HepG2 (cell line): ENCODE measurements around the gene ST6GALNAC2. TPM values are rescaled to one million over a fixed set of nuclear protein-coding genes. Genes with fewer than 3 reads are reported as not detected.
A peak's percentile ranks its signal among the peaks of the same experiment; 100 is the strongest.

ENCODE experiments used
- FLYWCH1 ChIP-seq: sonication (generic); formaldehyde crosslinking; IDR thresholded peaks from 2 replicates; pipeline ENCODE4 v1.8.1; 2023; ENCODE audit warnings: mild to moderate bottlenecking, missing genetic modification reagents
- HIVEP1 ChIP-seq: sonication (generic); formaldehyde crosslinking; IDR thresholded peaks from 2 replicates; pipeline ENCODE4 v1.4.0; 2020; ENCODE audit warnings: mild to moderate bottlenecking, missing genetic modification reagents
- KLF6 ChIP-seq: IDR thresholded peaks from 2 replicates; pipeline ENCODE4 v1.8.0; 2016; ENCODE audit warnings: missing biosample characterization, missing genetic modification reagents
- MIER3 ChIP-seq: IDR thresholded peaks from 2 replicates; pipeline ENCODE4 v1.6.1; 2016; ENCODE audit warnings: missing compliant biosample characterization, borderline replicate concordance
- SNAI1 ChIP-seq: sonication (generic); formaldehyde crosslinking; IDR thresholded peaks from 2 replicates; pipeline ENCODE4 v1.5.0; 2020; ENCODE audit warnings: mild to moderate bottlenecking, missing genetic modification reagents, borderline replicate concordance
- TCF7 ChIP-seq: sonication (generic); IDR thresholded peaks from 2 replicates; pipeline ENCODE4 v1.6.1; 2016; ENCODE audit warnings: antibody characterized with exemption, low read depth
- TIGD3 ChIP-seq: sonication (generic); formaldehyde crosslinking; IDR thresholded peaks from 2 replicates; pipeline ENCODE4 v1.5.1; 2020; ENCODE audit warnings: mild to moderate bottlenecking, missing genetic modification reagents, borderline replicate concordance
- TMF1 ChIP-seq: sonication (generic); formaldehyde crosslinking; IDR thresholded peaks from 2 replicates; pipeline ENCODE4 v1.8.1; 2022; ENCODE audit warnings: low read depth, missing genetic modification reagents
- ZBTB33 ChIP-seq: sonication (generic); formaldehyde crosslinking; IDR thresholded peaks from 2 replicates; pipeline ENCODE4 v1.4.0; 2020; ENCODE audit warnings: missing genetic modification reagents
- ZFP41 ChIP-seq: sonication (generic); formaldehyde crosslinking; IDR thresholded peaks from 2 replicates; pipeline ENCODE4 v1.4.0; 2020; ENCODE audit warnings: mild to moderate bottlenecking, missing genetic modification reagents, borderline replicate concordance
- ZNF414 ChIP-seq: sonication (generic); formaldehyde crosslinking; IDR thresholded peaks from 2 replicates; pipeline ENCODE4 v1.5.0; 2020; ENCODE audit warnings: missing genetic modification reagents
- ZNF556 ChIP-seq: sonication (generic); formaldehyde crosslinking; IDR thresholded peaks from 2 replicates; pipeline ENCODE4 v1.4.0; 2020; ENCODE audit warnings: mild to moderate bottlenecking, missing genetic modification reagents, borderline replicate concordance
- ZNF652 ChIP-seq: IDR thresholded peaks from 2 replicates; pipeline ENCODE4 v1.6.1; 2016; ENCODE audit warnings: low read depth, borderline replicate concordance
- ZNF670 ChIP-seq: sonication (generic); formaldehyde crosslinking; IDR thresholded peaks from 2 replicates; pipeline ENCODE4 v1.8.0; 2022; ENCODE audit warnings: mild to moderate bottlenecking, missing genetic modification reagents, borderline replicate concordance
- ZNF691 ChIP-seq: sonication (generic); formaldehyde crosslinking; IDR thresholded peaks from 2 replicates; pipeline ENCODE4 v1.4.0; 2020; ENCODE audit warnings: missing genetic modification reagents, low read depth, mild to moderate bottlenecking, borderline replicate concordance
- ZNF792 ChIP-seq: IDR thresholded peaks from 2 replicates; pipeline ENCODE4 v1.6.1; 2016
- ZSCAN25 ChIP-seq: sonication (generic); formaldehyde crosslinking; IDR thresholded peaks from 2 replicates; pipeline ENCODE4 v1.8.0; 2022; ENCODE audit warnings: mild to moderate bottlenecking, missing genetic modification reagents
- polyA plus RNA-seq, 8 experiments: library from polyadenylated mRNA; depleted of rRNA in 3 of 8; stranded (reverse) in 7 of 8; unstranded in 1 of 8; fragments of >200 nt; fragmentation: Illumina TruSeq in 4 of 8; extraction: Trizol in 4 of 8; gene quantifications; 2 replicates each; pipeline versions ENCODE4 v1.2.1 to v1.2.3, GENCODE V29; 2011 to 2016; ENCODE audit warnings: low read depth in 4 of 8, missing spikeins in 1 of 8, mixed read lengths in 1 of 8; ENCODE audit not compliant: insufficient read depth in 1 of 8
- total RNA-seq, 5 experiments: library from RNA; depleted of rRNA; stranded (reverse); fragments of >200 nt; fragmentation: Illumina TruSeq; extraction: Trizol; gene quantifications; 2 replicates each; pipeline ENCODE4 v1.2.3, GENCODE V29; 2016; ENCODE audit warnings: low read depth in 1 of 5
- TF ChIP-seq, protein P1 (sequence below): IDR thresholded peaks from 2 replicates; pipeline ENCODE4 v1.6.1; 2016; ENCODE audit warnings: low read depth, borderline replicate concordance
- TF ChIP-seq, protein P2 (sequence below): sonication (generic); formaldehyde crosslinking; IDR thresholded peaks from 2 replicates; pipeline ENCODE4 v1.5.0; 2020; ENCODE audit warnings: missing genetic modification reagents, mild to moderate bottlenecking, borderline replicate concordance

Gene ST6GALNAC2
- total and polyA plus RNA-seq, 2 of the 13 experiments (the other 11 are each of a cell fraction or from before 2014, with no cell fraction given) = 0.12 to 0.49 TPM

GRCh38 chr17:76530095-76530723 lies 55.5 kb downstream of the ST6GALNAC2 start (continued):
- TF ChIP-seq ZNF670 (CRISPR knock-in tag) = no peak
- TF ChIP-seq, protein P1, sequence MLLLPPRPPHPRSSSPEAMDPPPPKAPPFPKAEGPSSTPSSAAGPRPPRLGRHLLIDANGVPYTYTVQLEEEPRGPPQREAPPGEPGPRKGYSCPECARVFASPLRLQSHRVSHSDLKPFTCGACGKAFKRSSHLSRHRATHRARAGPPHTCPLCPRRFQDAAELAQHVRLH (CRISPR knock-in tag) = no peak
- 0 out of 2 replicates have a peak, but pooled peaks have one; percentile 17 for TF ChIP-seq ZNF691 (CRISPR knock-in tag)
- TF ChIP-seq KLF6 (CRISPR knock-in tag) = no peak
- TF ChIP-seq ZSCAN25 (CRISPR knock-in tag) = no peak
- no peak for TF ChIP-seq ZNF556
- no peak for TF ChIP-seq TMF1 (CRISPR knock-in tag)
- TF ChIP-seq HIVEP1 (CRISPR knock-in tag) = 0 out of 2 replicates have a peak, but pooled peaks have one; percentile 7
- TF ChIP-seq SNAI1 (CRISPR knock-in tag) = no peak
- TF ChIP-seq FLYWCH1 (CRISPR knock-in tag) = no peak
- TF ChIP-seq MIER3 = no peak
- TF ChIP-seq ZNF792 (CRISPR knock-in tag) = no peak
- TF ChIP-seq, protein P2, sequence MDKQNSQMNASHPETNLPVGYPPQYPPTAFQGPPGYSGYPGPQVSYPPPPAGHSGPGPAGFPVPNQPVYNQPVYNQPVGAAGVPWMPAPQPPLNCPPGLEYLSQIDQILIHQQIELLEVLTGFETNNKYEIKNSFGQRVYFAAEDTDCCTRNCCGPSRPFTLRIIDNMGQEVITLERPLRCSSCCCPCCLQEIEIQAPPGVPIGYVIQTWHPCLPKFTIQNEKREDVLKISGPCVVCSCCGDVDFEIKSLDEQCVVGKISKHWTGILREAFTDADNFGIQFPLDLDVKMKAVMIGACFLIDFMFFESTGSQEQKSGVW (CRISPR knock-in tag) = no peak
- no peak for TF ChIP-seq ZNF414 (CRISPR knock-in tag)
- TF ChIP-seq TCF7 = no peak
- TF ChIP-seq ZNF652 (CRISPR knock-in tag) = no peak
- no peak for TF ChIP-seq ZFP41 (CRISPR knock-in tag)
- no peak for TF ChIP-seq TIGD3
- TF ChIP-seq ZBTB33 = peak; percentile 97
